ENCODE measurements around the gene ELP5. TPM values are rescaled to one million over a fixed set of nuclear protein-coding genes. Genes with fewer than 3 reads are reported as not detected.

Gene ELP5
- total RNA-seq, 4 donors from 2014 or later, result 41.9 to 65.6 (median 51.3) TPM

DNA sequence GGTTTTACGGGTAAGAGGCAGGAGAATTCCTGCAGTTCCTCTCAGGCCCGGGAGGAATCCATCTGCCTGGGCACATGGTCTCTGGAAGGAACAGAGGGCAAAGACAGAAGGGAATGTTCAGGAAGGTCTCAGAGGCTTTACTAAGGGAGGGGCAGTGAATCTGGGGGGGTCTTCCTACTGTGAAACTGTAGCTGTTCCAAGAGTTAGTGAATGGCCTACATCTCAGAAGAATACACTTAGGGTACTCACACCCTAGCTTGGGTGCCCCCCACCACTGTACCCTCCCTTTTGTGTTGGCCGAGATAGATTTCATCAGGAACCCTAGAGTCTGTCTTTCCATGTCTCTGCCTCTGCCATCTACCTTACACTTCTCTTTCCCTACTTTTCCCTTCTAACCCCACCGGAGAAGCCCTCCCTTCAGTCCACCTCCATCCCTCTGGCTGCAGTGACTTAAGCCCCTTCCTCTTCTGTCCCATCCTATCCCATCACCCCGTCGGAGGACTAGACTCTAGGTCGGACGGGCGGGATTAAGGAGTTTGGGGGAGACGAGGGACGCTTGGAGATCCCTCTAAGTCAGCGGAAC is 32.7 kb upstream of the ELP5 start:
- H3K36me3 ChIP-seq, result no peaks in the 10 kb centered on the region
- intact Hi-C loops (cut with DNase I; ENCODE audit: low total_unique reads), result no loop called here
- DNase-seq, result no peak
- peaks cover 0 to 18% of the 10 kb centered on the region in 2 donors for H3K4me1 ChIP-seq
- no peaks in the 10 kb centered on the region for H3K27me3 ChIP-seq
- H3K9me3 ChIP-seq, result no peaks in the 10 kb centered on the region
- peak overlapping the region; percentile 67 to 91 for H3K4me3 ChIP-seq
- H3K27ac ChIP-seq, result peak overlapping the region; percentile 92 to 97
- TF ChIP-seq CTCF (IDR thresholded peaks at IDR 0.05), result no peak
- no peak for TF ChIP-seq POLR2A (IDR thresholded peaks at IDR 0.05)

GRCh38 chr17:7219812-7220592 is 32.0 kb upstream of the ELP5 start, which contains the start of the genes ACADVL and DLG4:
TSS of gene ACADVL (plus strand) at chr17:7219938. CDS start at chr17:7219985, 47 bp downstream.
TSS of gene DLG4 (minus strand) at chr17:7219836.
- DNase-seq, result peak; percentile 95 to 96
- intact Hi-C loops (cut with DNase I; ENCODE audit: low total_unique reads), result no loop called here
- peak within 1 kb of the TSS; percentile 92 to 97 for H3K27ac ChIP-seq
- no peaks in the 10 kb centered on the region for H3K36me3 ChIP-seq
- peak; percentile 82 to 94 for TF ChIP-seq POLR2A (IDR thresholded peaks at IDR 0.05)
- no peak for TF ChIP-seq CTCF (IDR thresholded peaks at IDR 0.05)
- peak within 1 kb of the TSS; percentile 67 to 91 for H3K4me3 ChIP-seq
- no peaks in the 10 kb centered on the region for H3K27me3 ChIP-seq
- H3K4me1 ChIP-seq, result peaks cover 0 to 18% of the 10 kb centered on the region in 2 donors
- H3K9me3 ChIP-seq, result no peaks in the 10 kb centered on the region

- TF ChIP-seq CTCF (IDR thresholded peaks at IDR 0.05) (peak in 3 of 4 experiments; percentile 24 to 34 (median 24)), POLR2A (IDR thresholded peaks at IDR 0.05) (no peak)
- DNase-seq, result peak in 1 of 2 donors; percentile 52
- H3K4me1 ChIP-seq, result peaks cover 0 to 11% of the 10 kb centered on the region in 2 donors
Measured at GRCh38 chr17:7220593-7221277, 31.3 kb upstream of the ELP5 start.

GRCh38 chr17:7221278-7222092 is 30.5 kb upstream of the ELP5 start:
- Histone ChIP-seq H3K27ac (peak overlapping the region; percentile 92 to 97), H3K4me1 (peaks cover 0 to 5% of the 10 kb centered on the region in 2 donors), H3K27me3 (no peaks in the 10 kb centered on the region), H3K4me3 (no peak overlapping the region), H3K36me3 (no peaks in the 10 kb centered on the region), H3K9me3 (no peaks in the 10 kb centered on the region)
- peak in 1 of 2 donors; percentile 18 for DNase-seq
- TF ChIP-seq POLR2A (IDR thresholded peaks at IDR 0.05) (no peak), CTCF (IDR thresholded peaks at IDR 0.05) (no peak)
- intact Hi-C loops (cut with DNase I; ENCODE audit: low total_unique reads), result no loop called here

More at GRCh38 chr17:7220593-7221277, 31.3 kb upstream of the ELP5 start:
- intact Hi-C loops (cut with DNase I; ENCODE audit: low total_unique reads), result no loop called here
- peak overlapping the region; percentile 67 to 91 for H3K4me3 ChIP-seq
- H3K9me3 ChIP-seq, result no peaks in the 10 kb centered on the region
- no peaks in the 10 kb centered on the region for H3K36me3 ChIP-seq
- peak overlapping the region; percentile 92 to 97 for H3K27ac ChIP-seq
- H3K27me3 ChIP-seq, result no peaks in the 10 kb centered on the region
